Mesendoderm (in vitro differentiated cells): Measurements from ENCODE around the gene GPR15LG.
A peak's percentile ranks its signal among the peaks of the same experiment; 100 is the strongest.

ENCODE experiments used
- DNase-seq: peaks from one replicate; pipeline ENCODE4 v3.0.0; 2013
- H2AK5ac ChIP-seq: 2 replicates; pipeline ENCODE4 v1.6.1; 2013; ENCODE audit warnings: low read length, inconsistent platforms
- H2BK120ac ChIP-seq: 2 replicates; pipeline ENCODE4 v1.6.1; 2013; ENCODE audit warnings: low read depth, mild to moderate bottlenecking, low read length, moderate library complexity, mixed read lengths
- H2BK15ac ChIP-seq: replicated peaks from 2 replicates; pipeline ENCODE4 v1.6.1; 2013; ENCODE audit warnings: low read depth, mild to moderate bottlenecking, moderate library complexity
- H2BK5ac ChIP-seq: 2 replicates; pipeline ENCODE4 v1.6.1; 2013; ENCODE audit warnings: low read length, inconsistent platforms
- H3K18ac ChIP-seq: 2 replicates; pipeline ENCODE4 v1.6.1; 2013; ENCODE audit warnings: mild to moderate bottlenecking, low read length, mixed read lengths
- H3K23ac ChIP-seq: one replicate; pipeline ENCODE4 v1.6.1; 2013; ENCODE audit warnings: low read length
- H3K27ac ChIP-seq: 2 replicates; pipeline ENCODE4 v1.5.1; 2013; ENCODE audit warnings: low read depth, mild to moderate bottlenecking, inconsistent platforms, low read length, moderate library complexity
- H3K27me3 ChIP-seq: 2 replicates; pipeline ENCODE4 v1.6.1; 2013; ENCODE audit warnings: low read length, control low read depth, mild to moderate bottlenecking, inconsistent platforms; ENCODE audit not compliant: insufficient read depth, poor library complexity
- H3K36me3 ChIP-seq: 2 replicates; pipeline ENCODE4 v1.6.1; 2013; ENCODE audit warnings: low read length, inconsistent platforms; ENCODE audit not compliant: control insufficient read depth, insufficient read depth
- H3K4ac ChIP-seq: one replicate; pipeline ENCODE4 v1.6.1; 2013; ENCODE audit warnings: low read depth, mild to moderate bottlenecking, low read length, moderate library complexity
- H3K4me1 ChIP-seq: 2 replicates; pipeline ENCODE4 v1.6.1; 2013; ENCODE audit warnings: low read depth, low read length, inconsistent platforms; ENCODE audit not compliant: control insufficient read depth
- H3K4me2 ChIP-seq: 2 replicates; pipeline ENCODE4 v1.6.1; 2013; ENCODE audit warnings: low read length
- H3K4me3 ChIP-seq: 2 replicates; pipeline ENCODE4 v1.5.1; 2013; ENCODE audit warnings: mild to moderate bottlenecking, low read length
- H3K56ac ChIP-seq: one replicate; pipeline ENCODE4 v1.6.1; 2013; ENCODE audit warnings: low read length
- H3K79me1 ChIP-seq: 2 replicates; pipeline ENCODE4 v1.6.1; 2013; ENCODE audit warnings: low read length, inconsistent platforms
- H3K79me2 ChIP-seq: 2 replicates; pipeline ENCODE4 v1.6.1; 2013; ENCODE audit warnings: mild to moderate bottlenecking, low read length; ENCODE audit not compliant: control insufficient read depth, insufficient read depth
- H3K9ac ChIP-seq: 2 replicates; pipeline ENCODE4 v1.6.1; 2013; ENCODE audit warnings: low read length, inconsistent platforms
- H4K5ac ChIP-seq: one replicate; pipeline ENCODE4 v1.6.1; 2013; ENCODE audit warnings: low read length
- H4K8ac ChIP-seq: one replicate; pipeline ENCODE4 v1.6.1; 2013; ENCODE audit warnings: low read depth, mild to moderate bottlenecking, control low read depth, low read length, moderate library complexity
- WGBS: extraction: QIAGEN DNeasy Blood & Tissue Kit; methylation state at CpG from one replicate; pipeline ENCODE4 v1.1.7; 2013; ENCODE audit warnings: low lambda C conversion rate, missing lambda C conversion rate; ENCODE audit not compliant: insufficient coverage; ENCODE audit errors: extremely low coverage; 5-methylcytosine and 5-hydroxymethylcytosine counted together

The GPR15LG gene

DNA sequence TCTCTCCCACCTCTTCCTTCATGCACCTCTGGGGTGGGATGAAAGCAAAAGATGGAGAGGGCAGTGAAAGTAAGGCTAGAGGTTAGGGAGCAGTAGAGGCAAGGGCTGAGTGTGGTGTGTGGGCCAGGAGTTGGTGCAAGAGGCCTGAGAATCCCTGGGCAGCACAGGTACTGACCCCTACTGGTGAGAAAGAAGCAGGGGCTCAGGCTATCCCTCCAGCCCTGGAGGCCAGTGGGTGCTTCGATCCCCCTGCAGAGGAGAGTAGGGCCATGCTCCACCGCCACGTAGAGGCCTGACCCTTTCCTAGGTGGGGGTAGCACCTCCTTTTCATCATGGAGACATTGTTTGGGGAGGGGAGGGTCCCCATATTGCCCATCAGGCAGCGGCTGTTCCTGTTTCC lies 30.5 kb downstream of the GPR15LG start:
- Histone ChIP-seq H3K79me2 (no peaks in the 10 kb centered on the region), H2AK5ac (no peak overlapping the region), H3K9ac (no peak overlapping the region), H2BK120ac (no peak overlapping the region), H4K5ac (no peak overlapping the region), H3K27ac (no peak overlapping the region), H3K4me3 (no peak overlapping the region), H3K56ac (no peak overlapping the region), H3K4ac (no peak overlapping the region), H3K36me3 (no peaks in the 10 kb centered on the region), H4K8ac (no peak overlapping the region), H3K23ac (no peak overlapping the region), H3K27me3 (no peaks in the 10 kb centered on the region), H2BK5ac (no peak overlapping the region), H3K18ac (no peak overlapping the region), H3K4me1 (no peaks in the 10 kb centered on the region), H3K4me2 (no peak overlapping the region), H2BK15ac (no peak overlapping the region), H3K79me1 (no peaks in the 10 kb centered on the region)
- DNase-seq, result peak; percentile 63
- WGBS, result no CpG with 5 or more reads among the region's 4 CpGs

DNA sequence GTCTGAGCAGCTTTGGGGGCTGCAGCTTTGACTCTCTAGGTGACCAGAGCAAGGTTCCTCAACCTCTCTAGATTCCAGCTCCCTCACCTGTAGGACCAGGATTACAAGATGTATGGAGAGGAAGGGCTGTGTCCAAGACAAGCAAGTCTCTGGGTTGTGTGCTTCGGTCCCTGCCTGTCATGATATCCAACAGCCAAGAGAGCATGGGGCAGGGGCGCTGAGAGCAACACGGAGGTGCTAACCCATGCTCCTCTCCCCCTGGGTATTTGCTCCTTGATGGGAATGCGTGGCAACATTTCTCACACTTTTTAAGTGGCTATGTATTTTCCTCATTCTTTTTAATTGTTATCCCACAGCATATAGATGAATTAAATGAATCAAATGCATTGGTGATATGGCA lies 31.0 kb downstream of the GPR15LG start:
- Histone ChIP-seq H3K27ac (no peak overlapping the region), H3K27me3 (no peaks in the 10 kb centered on the region), H3K18ac (no peak overlapping the region), H3K4me1 (no peaks in the 10 kb centered on the region), H3K56ac (no peak overlapping the region), H2BK120ac (no peak overlapping the region), H3K4me3 (no peak overlapping the region), H2BK5ac (no peak overlapping the region), H3K9ac (no peak overlapping the region), H3K4ac (no peak overlapping the region), H4K5ac (no peak overlapping the region), H2BK15ac (no peak overlapping the region), H3K23ac (no peak overlapping the region), H2AK5ac (no peak overlapping the region), H3K79me1 (no peaks in the 10 kb centered on the region), H4K8ac (no peak overlapping the region), H3K79me2 (no peaks in the 10 kb centered on the region), H3K4me2 (no peak overlapping the region), H3K36me3 (no peaks in the 10 kb centered on the region)
- WGBS, result no CpG with 5 or more reads among the region's 4 CpGs
- DNase-seq, result no peak

DNA sequence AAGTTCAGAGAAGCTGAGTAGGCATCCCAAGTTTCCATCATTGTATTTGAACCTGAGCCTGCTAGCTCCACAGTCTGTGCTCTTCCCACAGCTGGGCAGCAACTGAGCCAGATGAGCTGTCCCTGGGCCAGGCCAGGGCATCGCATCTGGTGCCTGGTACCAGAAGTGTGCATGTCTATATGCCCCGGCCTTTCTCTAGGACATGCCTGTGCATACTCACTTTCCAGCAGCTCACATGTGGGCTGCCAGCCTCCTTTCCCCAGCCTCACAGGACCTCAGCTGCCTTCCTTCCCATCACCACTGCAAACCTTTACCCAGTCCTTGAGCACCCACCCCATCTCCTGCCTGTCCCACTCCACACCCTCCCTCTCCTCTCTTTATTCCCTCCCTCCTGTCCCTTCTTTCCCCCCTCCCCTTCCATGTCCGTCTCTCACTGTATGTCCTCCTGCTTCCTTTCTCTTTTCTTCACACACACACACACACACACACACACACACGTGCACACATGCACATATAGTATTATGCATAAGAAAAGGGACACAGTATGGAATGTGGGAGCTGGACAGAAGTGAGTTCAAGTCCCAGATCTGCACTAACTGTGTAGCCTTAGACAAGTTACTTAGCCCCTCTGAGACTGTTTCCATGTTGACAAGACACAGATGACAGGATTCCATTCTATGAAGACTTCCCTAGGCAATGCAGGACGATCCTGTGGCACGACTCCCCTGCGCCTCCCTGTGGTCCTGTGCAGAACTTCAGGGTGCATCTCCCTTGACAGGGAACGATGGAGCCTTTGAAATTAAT lies 31.6 kb downstream of the GPR15LG start:
- no peak overlapping the region for H3K4me3 ChIP-seq
- WGBS, result no CpG with 5 or more reads among the region's 8 CpGs
- no peaks in the 10 kb centered on the region for H3K27me3 ChIP-seq
- H3K9ac ChIP-seq, result no peak overlapping the region
- no peak overlapping the region for H4K5ac ChIP-seq
- H2BK5ac ChIP-seq, result no peak overlapping the region
- H3K56ac ChIP-seq, result no peak overlapping the region
- H3K4me1 ChIP-seq, result no peaks in the 10 kb centered on the region
- DNase-seq, result peak; percentile 70
- H3K18ac ChIP-seq, result no peak overlapping the region
- no peak overlapping the region for H2BK120ac ChIP-seq
- no peak overlapping the region for H2BK15ac ChIP-seq
- no peak overlapping the region for H2AK5ac ChIP-seq
- no peak overlapping the region for H3K27ac ChIP-seq
- no peaks in the 10 kb centered on the region for H3K36me3 ChIP-seq
- no peak overlapping the region for H3K4ac ChIP-seq
- H3K79me1 ChIP-seq, result no peaks in the 10 kb centered on the region
- no peak overlapping the region for H4K8ac ChIP-seq
- H3K79me2 ChIP-seq, result no peaks in the 10 kb centered on the region
- H3K23ac ChIP-seq, result no peak overlapping the region
- no peak overlapping the region for H3K4me2 ChIP-seq

DNA sequence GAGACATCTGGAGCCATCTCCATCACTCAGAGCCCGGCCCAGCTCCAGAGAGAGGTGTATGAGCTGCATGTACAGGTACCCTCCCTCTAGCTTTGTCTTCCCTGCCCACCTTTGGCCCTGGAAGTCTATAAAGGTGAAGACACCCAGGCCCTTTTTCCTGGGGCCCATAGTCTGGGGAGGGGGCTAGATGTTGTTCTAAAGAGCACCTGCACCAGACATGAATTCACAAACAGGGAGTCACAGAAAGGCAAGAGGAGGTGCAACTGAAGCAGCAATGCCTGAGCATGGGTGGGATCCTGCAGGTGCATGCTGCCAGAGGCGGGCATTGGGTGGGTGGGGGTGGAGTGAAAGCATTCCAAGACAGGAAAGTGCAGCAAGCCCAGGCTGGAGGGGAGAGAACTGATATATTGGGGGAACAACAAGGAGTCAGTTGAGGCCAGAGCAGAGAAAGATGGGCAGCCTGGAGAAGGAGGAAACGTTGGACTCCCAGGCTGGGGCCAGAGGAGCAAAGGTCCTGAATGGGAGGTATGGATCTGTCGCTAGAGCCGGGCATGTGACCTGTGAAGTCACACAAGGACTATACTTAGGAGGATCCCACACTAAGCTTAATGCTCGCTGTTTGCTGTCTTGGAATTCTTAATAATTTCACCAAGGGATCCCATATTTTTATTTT lies 32.4 kb downstream of the GPR15LG start:
- Histone ChIP-seq H3K18ac (no peak overlapping the region), H2AK5ac (no peak overlapping the region), H4K8ac (no peak overlapping the region), H3K4me3 (no peak overlapping the region), H3K23ac (no peak overlapping the region), H3K36me3 (no peaks in the 10 kb centered on the region), H3K9ac (no peak overlapping the region), H2BK5ac (no peak overlapping the region), H3K27ac (no peak overlapping the region), H3K27me3 (no peaks in the 10 kb centered on the region), H3K79me2 (no peaks in the 10 kb centered on the region), H3K4me1 (no peaks in the 10 kb centered on the region), H3K56ac (no peak overlapping the region), H4K5ac (no peak overlapping the region), H3K4ac (no peak overlapping the region), H2BK15ac (no peak overlapping the region), H3K4me2 (no peak overlapping the region), H2BK120ac (no peak overlapping the region), H3K79me1 (no peaks in the 10 kb centered on the region)
- no CpG with 5 or more reads among the region's 6 CpGs for WGBS
- no peak for DNase-seq

DNA sequence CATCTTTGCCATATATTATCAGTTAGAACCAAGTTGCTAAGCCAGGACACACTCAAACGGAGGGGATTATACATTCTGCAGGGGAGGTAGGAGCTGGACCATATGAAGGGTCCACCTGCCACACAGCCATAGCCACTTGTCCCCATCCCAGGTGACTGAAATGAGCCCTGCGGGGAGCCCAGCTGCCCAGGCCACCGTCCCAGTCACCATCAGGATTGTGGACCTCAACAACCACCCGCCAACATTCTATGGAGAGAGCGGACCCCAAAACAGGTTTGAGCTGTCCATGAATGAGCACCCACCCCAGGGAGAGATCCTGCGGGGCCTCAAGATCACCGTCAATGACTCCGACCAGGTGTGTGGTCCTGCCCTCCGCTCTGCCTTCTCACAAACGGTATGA lies 34.4 kb downstream of the GPR15LG start:
- H4K5ac ChIP-seq, result no peak overlapping the region
- H3K4ac ChIP-seq, result no peak overlapping the region
- no peak overlapping the region for H2AK5ac ChIP-seq
- no peak overlapping the region for H3K4me3 ChIP-seq
- H3K27ac ChIP-seq, result no peak overlapping the region
- H3K36me3 ChIP-seq, result no peaks in the 10 kb centered on the region
- DNase-seq, result no peak
- no peak overlapping the region for H3K9ac ChIP-seq
- no peaks in the 10 kb centered on the region for H3K79me1 ChIP-seq
- no CpG with 5 or more reads among the region's 10 CpGs for WGBS
- H4K8ac ChIP-seq, result no peak overlapping the region
- H3K23ac ChIP-seq, result no peak overlapping the region
- no peak overlapping the region for H3K18ac ChIP-seq
- no peaks in the 10 kb centered on the region for H3K4me1 ChIP-seq
- no peak overlapping the region for H3K56ac ChIP-seq
- no peak overlapping the region for H2BK15ac ChIP-seq
- H2BK5ac ChIP-seq, result no peak overlapping the region
- no peaks in the 10 kb centered on the region for H3K27me3 ChIP-seq
- no peak overlapping the region for H3K4me2 ChIP-seq
- H2BK120ac ChIP-seq, result no peak overlapping the region
- no peaks in the 10 kb centered on the region for H3K79me2 ChIP-seq
